Ishikawa (cell line): ENCODE measurements around the gene MYH7.

Experiments used
- CEBPB ChIP-seq: IDR thresholded peaks from 2 replicates; pipeline ENCODE4 v1.6.1; 2012
- CREB1 ChIP-seq: IDR thresholded peaks from 2 replicates; pipeline ENCODE4 v1.6.1; 2012; ENCODE audit warnings: low read depth
- EGR1 ChIP-seq: IDR thresholded peaks from 2 replicates; pipeline ENCODE4 v1.6.1; 2012
- EP300 ChIP-seq: IDR thresholded peaks from 2 replicates; pipeline ENCODE4 v1.6.1; 2012; ENCODE audit warnings: borderline replicate concordance
- FOXM1 ChIP-seq: IDR thresholded peaks from 2 replicates; pipeline ENCODE4 v1.6.1; 2012; ENCODE audit warnings: low read depth, borderline replicate concordance
- MAX ChIP-seq: IDR thresholded peaks from 2 replicates; pipeline ENCODE4 v1.6.1; 2012
- NFIC ChIP-seq: IDR thresholded peaks from 2 replicates; pipeline ENCODE4 v1.6.1; 2012
- RAD21 ChIP-seq: IDR thresholded peaks from 2 replicates; pipeline ENCODE4 v1.6.1; 2012; ENCODE audit warnings: low read depth
- REST ChIP-seq: IDR thresholded peaks from 2 replicates; pipeline ENCODE4 v1.6.1; 2012; ENCODE audit warnings: low read depth, mild to moderate bottlenecking
- TAF1 ChIP-seq: IDR thresholded peaks from 2 replicates; pipeline ENCODE4 v1.6.1; 2012; ENCODE audit warnings: low read depth, mild to moderate bottlenecking
- TCF12 ChIP-seq: IDR thresholded peaks from 2 replicates; pipeline ENCODE4 v1.6.1; 2012; ENCODE audit warnings: low read depth
- TEAD4 ChIP-seq: IDR thresholded peaks from 2 replicates; pipeline ENCODE4 v1.6.1; 2012
- USF1 ChIP-seq: IDR thresholded peaks from 2 replicates; pipeline ENCODE4 v1.6.1; 2012
- YY1 ChIP-seq: IDR thresholded peaks from 2 replicates; pipeline ENCODE4 v1.6.1; 2012; ENCODE audit warnings: low read depth
- ZBTB7A ChIP-seq: IDR thresholded peaks from 2 replicates; pipeline ENCODE4 v1.6.1; 2012; ENCODE audit warnings: low read depth

The MYH7 gene

GRCh38 chr14:23432946-23433345 lies 2.5 kb downstream of the MYH7 start:
- TF ChIP-seq FOXM1 (no peak), EP300 (no peak), EGR1 (no peak), TCF12 (no peak), YY1 (no peak)

- TF ChIP-seq TCF12 (no peak), CEBPB (no peak), USF1 (no peak), RAD21 (no peak)
These were observed 3.1 kb downstream of the MYH7 start for GRCh38 chr14:23432102-23432925.

- TF ChIP-seq TCF12 = no peak
- no peak for TF ChIP-seq CREB1
- TF ChIP-seq ZBTB7A = no peak
- no peak for TF ChIP-seq TEAD4
- no peak for TF ChIP-seq EP300
- TF ChIP-seq YY1 = no peak
- TF ChIP-seq EGR1 = no peak
- no peak for TF ChIP-seq USF1
- no peak for TF ChIP-seq FOXM1
- TF ChIP-seq NFIC = no peak
- no peak for TF ChIP-seq RAD21
- no peak for TF ChIP-seq CEBPB
- TF ChIP-seq REST = no peak
- TF ChIP-seq MAX = no peak
- no peak for TF ChIP-seq TAF1
These were observed 4.0 kb downstream of the MYH7 start for GRCh38 chr14:23431486-23431885.

GRCh38 chr14:23430723-23431085 lies 4.8 kb downstream of the MYH7 start:
- TF ChIP-seq TCF12 (no peak), REST (no peak), NFIC (no peak), MAX (no peak), TEAD4 (no peak), YY1 (no peak), ZBTB7A (no peak), CREB1 (no peak), TAF1 (no peak), CEBPB (no peak), RAD21 (no peak), USF1 (no peak), FOXM1 (no peak), EGR1 (no peak), EP300 (no peak)

- TF ChIP-seq TCF12 (no peak), CREB1 (no peak), ZBTB7A (no peak), NFIC (no peak), EGR1 (no peak), RAD21 (no peak)
These were observed 5.3 kb downstream of the MYH7 start for GRCh38 chr14:23430016-23430722.
